HG02588 (cell line): ENCODE data around the gene USP53.
"Not testable (repeated sequence)": the region's sequence is repeated elsewhere in the genome, so short reads cannot be mapped to it uniquely, and the experiment has no call there.

ENCODE experiments used
- ATAC-seq: cut with Tn5 transposase; IDR thresholded peaks from one replicate; pipeline ENCODE4 v1.9.1; 2021; ENCODE audit warnings: mild to moderate bottlenecking, moderate library complexity; ENCODE audit not compliant: unreplicated experiment

Gene USP53

DNA sequence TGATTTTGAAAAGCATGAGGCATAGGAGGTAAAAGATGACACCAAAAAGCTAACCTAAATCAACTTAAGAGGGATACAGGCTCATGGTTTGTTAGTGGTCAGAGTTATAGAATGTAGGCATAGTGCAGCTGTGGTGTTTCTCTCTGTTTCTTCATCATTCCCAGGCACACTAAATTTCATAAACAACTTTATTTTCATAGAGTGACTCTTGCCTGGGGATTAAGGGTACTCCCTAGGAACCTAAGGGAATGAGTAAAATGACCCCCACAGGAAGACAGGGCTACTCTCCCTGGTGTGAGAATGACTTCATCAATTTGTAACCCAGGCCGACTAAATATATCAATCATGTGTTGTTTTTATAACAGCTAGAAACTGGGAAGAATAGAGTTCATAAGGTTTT is 98.3 kb downstream of the USP53 start:
- ATAC-seq = no peak

DNA sequence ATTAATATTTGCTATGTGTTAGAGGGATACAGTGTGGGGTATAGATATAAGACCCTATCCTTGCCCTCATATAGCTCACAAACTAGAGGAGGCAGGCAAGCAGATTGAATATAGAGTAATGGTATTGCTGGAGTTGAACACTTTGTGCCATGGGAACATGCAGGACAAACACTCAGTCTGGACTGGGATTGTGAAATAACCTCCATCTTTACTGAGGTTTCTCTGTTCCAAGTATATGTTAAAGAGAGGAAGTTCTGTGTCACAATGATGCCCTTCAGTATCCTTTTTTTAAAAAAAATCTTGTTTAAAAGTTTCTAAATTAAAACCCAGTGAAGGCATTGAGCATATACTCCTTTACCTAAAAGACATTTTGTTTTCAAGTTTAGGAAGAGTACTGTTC is 100.7 kb downstream of the USP53 start:
- no peak for ATAC-seq

DNA sequence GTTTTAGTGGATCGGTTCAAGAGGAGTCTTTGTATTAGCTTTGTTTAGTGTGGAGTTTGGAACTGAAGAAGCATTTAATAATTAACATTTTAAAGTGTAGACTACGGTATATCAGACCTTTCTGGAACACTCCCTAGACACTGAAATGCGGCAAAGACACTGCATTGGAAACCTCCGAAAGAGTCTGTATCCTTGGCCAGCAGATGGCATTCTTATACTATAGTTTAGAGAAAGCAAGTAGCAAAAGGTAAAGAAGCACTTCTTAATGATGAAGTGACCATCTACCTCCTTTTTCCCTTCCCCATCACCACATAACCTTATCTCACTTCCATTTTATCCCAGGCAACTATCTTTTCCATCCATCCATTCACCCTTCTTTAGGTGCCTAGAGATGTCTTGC is 101.8 kb downstream of the USP53 start:
- no peak for ATAC-seq

GRCh38 chr4:119315036-119315435 is 102.5 kb downstream of the USP53 start:
- no peak for ATAC-seq

- no peak for ATAC-seq
These were observed 105.5 kb downstream of the USP53 start for GRCh38 chr4:119317990-119318389.

- ATAC-seq = no peak
These were observed 109.6 kb downstream of the USP53 start, which contains the start of gene FABP2 for GRCh38 chr4:119321921-119322687. TSS of gene FABP2 (minus strand) at chr4:119322138. CDS start at chr4:119322102, 36 bp downstream.

DNA sequence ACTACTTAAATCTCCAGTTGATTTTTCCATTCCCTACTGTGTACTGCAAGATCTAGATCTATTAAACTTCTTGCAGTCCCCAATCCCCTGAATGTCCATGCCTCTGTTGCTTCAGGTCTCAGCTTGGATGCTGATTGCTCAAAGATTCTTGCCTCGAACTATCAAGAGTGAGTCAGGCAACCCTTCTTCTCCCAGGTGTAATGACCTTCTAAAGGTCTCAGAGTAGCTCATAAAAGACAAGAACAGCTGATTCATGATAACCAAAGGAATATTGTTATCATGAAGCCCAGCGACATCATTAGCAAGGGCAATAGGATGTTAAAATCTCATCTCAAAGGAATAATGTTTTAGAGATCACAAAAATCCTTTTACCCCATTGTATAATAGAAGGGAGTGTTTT is 116.2 kb downstream of the USP53 start:
- ATAC-seq = no peak

DNA sequence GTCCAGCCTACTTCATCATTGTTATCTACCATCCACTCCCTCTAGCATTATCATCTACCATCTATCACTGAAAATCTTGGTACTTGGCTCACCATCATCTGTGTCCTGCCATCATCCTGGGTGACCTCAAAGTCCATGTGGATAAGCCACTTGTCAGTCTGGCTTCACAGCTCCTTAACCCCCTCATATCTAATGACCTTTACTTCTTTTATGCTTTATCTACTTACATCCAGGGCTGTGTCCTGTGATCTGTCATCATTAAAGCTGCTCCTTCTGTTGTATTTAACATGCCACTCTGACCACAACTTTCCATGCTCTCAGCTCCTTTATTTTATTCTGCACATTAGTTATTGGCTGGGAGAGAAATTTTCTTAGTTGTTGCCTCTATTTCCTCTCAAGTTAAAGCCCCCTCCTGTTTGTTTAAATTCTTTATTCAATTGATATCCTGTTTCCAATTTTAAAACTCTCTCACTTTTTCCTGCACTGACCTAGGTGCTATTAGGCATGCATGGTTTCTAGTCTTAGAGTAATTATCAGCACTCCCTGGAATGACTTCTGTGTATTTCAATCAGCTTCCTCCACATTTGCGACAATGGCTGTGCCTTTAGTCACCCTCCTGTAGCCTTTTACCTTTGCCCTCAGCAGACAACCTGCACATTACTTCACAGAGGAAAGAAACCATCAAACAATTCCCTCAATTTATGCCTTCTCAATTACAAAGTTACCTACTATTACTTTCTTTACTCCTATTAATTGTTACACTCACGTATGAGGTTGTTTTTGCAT is 117.5 kb downstream of the USP53 start:
- ATAC-seq = no peak

DNA sequence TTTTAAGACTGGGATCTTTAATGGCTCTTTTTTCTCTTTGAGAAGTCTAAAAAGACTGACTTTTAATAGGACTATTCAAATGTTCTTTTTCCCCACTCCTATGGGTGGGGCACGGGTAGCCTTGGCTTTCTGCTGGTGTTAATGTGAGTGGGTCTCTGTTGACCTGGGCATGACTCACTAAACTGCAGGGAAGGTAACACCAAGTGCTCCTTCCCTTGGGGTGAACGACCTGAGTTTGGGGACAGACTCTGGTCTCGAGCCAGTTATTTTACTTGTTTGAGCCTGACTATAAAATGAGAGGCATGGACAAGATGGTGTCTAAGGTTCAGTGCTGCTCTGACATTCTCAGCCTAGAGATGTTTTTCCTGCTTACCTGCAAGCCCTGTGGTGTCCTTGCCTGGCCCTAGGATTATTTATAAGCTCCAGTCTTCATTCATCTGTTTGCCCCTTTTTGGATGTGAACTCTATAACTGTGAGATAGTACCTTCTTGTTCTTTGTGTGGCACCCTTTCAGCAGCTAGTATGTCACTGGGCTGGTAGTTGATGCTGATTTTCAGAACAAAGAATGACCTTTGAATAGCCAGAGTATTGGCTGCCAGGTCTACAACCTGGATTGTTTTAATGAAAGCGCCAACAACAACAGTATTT is 123.9 kb downstream of the USP53 start:
- ATAC-seq = not testable (repeated sequence)

DNA sequence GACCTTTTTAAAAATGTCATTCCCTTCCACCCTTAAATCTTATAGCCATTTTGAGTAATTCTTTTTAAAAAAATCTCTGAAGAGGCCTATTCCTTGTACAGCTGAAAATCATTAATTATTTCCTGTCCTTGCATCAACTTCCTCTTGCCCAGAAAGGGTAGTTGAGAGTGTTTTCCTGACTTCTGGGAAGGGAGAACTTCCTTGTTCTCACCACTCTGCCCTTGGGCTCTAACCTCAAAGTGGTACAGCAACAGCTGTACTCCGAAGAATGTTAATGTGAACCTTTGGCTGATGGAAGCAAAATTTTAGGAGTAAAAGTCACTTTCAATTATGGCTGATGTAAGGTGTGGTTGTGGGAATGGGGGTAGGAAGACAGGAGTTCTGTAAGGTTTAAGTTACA is 124.5 kb downstream of the USP53 start:
- no peak for ATAC-seq

- not testable (repeated sequence) for ATAC-seq
These were observed 127.4 kb downstream of the USP53 start for GRCh38 chr4:119339895-119340294.

GRCh38 chr4:119343293-119343692 is 130.8 kb downstream of the USP53 start:
- not testable (repeated sequence) for ATAC-seq
